H9 (cell line): ENCODE results near the gene CCS. TPM values are rescaled to one million over a fixed set of nuclear protein-coding genes. Genes with fewer than 3 reads are reported as not detected.

ENCODE experiments used
- DNase-seq: peaks from one replicate; pipeline ENCODE4 v3.0.0-alpha.2; 2017
- H2AFZ ChIP-seq: one replicate; pipeline ENCODE4 v1.6.1; 2013; ENCODE audit warnings: mild to moderate bottlenecking, low read length, control low read depth, moderate library complexity
- H2AK5ac ChIP-seq: 2 replicates; pipeline ENCODE4 v1.6.1; 2013; ENCODE audit warnings: low read length, control low read depth, mixed read lengths; ENCODE audit not compliant: insufficient read length
- H2BK120ac ChIP-seq: one replicate; pipeline ENCODE4 v1.6.1; 2013; ENCODE audit warnings: low read depth, mild to moderate bottlenecking, low read length, control low read depth, inconsistent platforms; ENCODE audit not compliant: poor library complexity, severe bottlenecking
- H2BK12ac ChIP-seq: 2 replicates; pipeline ENCODE4 v1.6.1; 2013; ENCODE audit warnings: low read length, control low read depth, mixed read lengths, low read depth; ENCODE audit not compliant: insufficient read length
- H2BK15ac ChIP-seq: 2 replicates; pipeline ENCODE4 v1.6.1; 2013; ENCODE audit warnings: low read depth, low read length, control low read depth
- H2BK20ac ChIP-seq: one replicate; pipeline ENCODE4 v1.6.1; 2013; ENCODE audit warnings: low read depth, mild to moderate bottlenecking, low read length, control low read depth, inconsistent platforms; ENCODE audit not compliant: poor library complexity, severe bottlenecking
- H2BK5ac ChIP-seq: 2 replicates; pipeline ENCODE4 v1.6.1; 2013; ENCODE audit warnings: low read length, control low read depth, mixed read lengths; ENCODE audit not compliant: insufficient read length
- H3K14ac ChIP-seq: 2 replicates; pipeline ENCODE4 v1.6.1; 2013; ENCODE audit warnings: low read length, control low read depth; ENCODE audit not compliant: insufficient read depth
- H3K18ac ChIP-seq: 2 replicates; pipeline ENCODE4 v1.6.1; 2013; ENCODE audit warnings: low read depth, mild to moderate bottlenecking, mixed read lengths, low read length, control low read depth; ENCODE audit not compliant: insufficient read length
- H3K23ac ChIP-seq: 2 replicates; pipeline ENCODE4 v1.6.1; 2013; ENCODE audit warnings: low read length, control low read depth, mixed read lengths, low read depth; ENCODE audit not compliant: insufficient read length
- H3K23me2 ChIP-seq: 2 replicates; pipeline ENCODE4 v1.6.1; 2013; ENCODE audit warnings: low read depth, mild to moderate bottlenecking, mixed read lengths, low read length, control low read depth; ENCODE audit not compliant: insufficient read length, poor library complexity, severe bottlenecking
- H3K27ac ChIP-seq: 2 replicates; pipeline ENCODE4 v1.5.1; 2013; ENCODE audit warnings: low read length, control low read depth, mixed read lengths, low read depth; ENCODE audit not compliant: insufficient read length
- H3K27me3 ChIP-seq: 2 replicates; pipeline ENCODE4 v1.6.1; 2013; ENCODE audit warnings: low read length, control low read depth, inconsistent platforms; ENCODE audit not compliant: insufficient read depth
- H3K4ac ChIP-seq: 2 replicates; pipeline ENCODE4 v1.6.1; 2013; ENCODE audit warnings: low read depth, mild to moderate bottlenecking, control low read depth, inconsistent platforms, low read length, moderate library complexity
- H3K4me1 ChIP-seq: 2 replicates; pipeline ENCODE4 v1.6.1; 2013; ENCODE audit warnings: low read length, control low read depth, inconsistent platforms; ENCODE audit not compliant: insufficient read depth
- H3K4me2 ChIP-seq: 2 replicates; pipeline ENCODE4 v1.6.1; 2013; ENCODE audit warnings: low read length, control low read depth, mixed read lengths; ENCODE audit not compliant: insufficient read length, insufficient read depth
- H3K56ac ChIP-seq: 2 replicates; pipeline ENCODE4 v1.6.1; 2013; ENCODE audit warnings: low read depth, mild to moderate bottlenecking, mixed read lengths, low read length, control low read depth; ENCODE audit not compliant: insufficient read length
- H3K79me1 ChIP-seq: 2 replicates; pipeline ENCODE4 v1.6.1; 2013; ENCODE audit warnings: low read depth, mild to moderate bottlenecking, moderate library complexity, low read length, control low read depth, inconsistent platforms; ENCODE audit not compliant: insufficient read depth, poor library complexity, severe bottlenecking
- H3K79me2 ChIP-seq: 2 replicates; pipeline ENCODE4 v1.6.1; 2013; ENCODE audit warnings: low read length, control low read depth, inconsistent platforms; ENCODE audit not compliant: insufficient read depth
- H3K9ac ChIP-seq: 2 replicates; pipeline ENCODE4 v1.6.1; 2013; ENCODE audit warnings: low read length, control low read depth, mixed read lengths; ENCODE audit not compliant: insufficient read length; ENCODE audit errors: extremely low read depth
- H3K9me3 ChIP-seq: one replicate; pipeline ENCODE4 v1.6.1; 2013; ENCODE audit warnings: low read depth, low read length, inconsistent platforms; ENCODE audit not compliant: control insufficient read depth
- H3T11ph ChIP-seq: one replicate; pipeline ENCODE4 v1.6.1; 2013; ENCODE audit warnings: mild to moderate bottlenecking, low read length, control low read depth, inconsistent platforms
- H4K20me1 ChIP-seq: one replicate; pipeline ENCODE4 v1.6.1; 2013; ENCODE audit not compliant: control insufficient read depth, insufficient read length, insufficient read depth
- H4K5ac ChIP-seq: 2 replicates; pipeline ENCODE4 v1.6.1; 2013; ENCODE audit warnings: low read depth, mild to moderate bottlenecking, mixed read lengths, low read length, control low read depth; ENCODE audit not compliant: insufficient read length
- H4K8ac ChIP-seq: replicated peaks from 2 replicates; pipeline ENCODE4 v1.6.1; 2013; ENCODE audit warnings: low read length, control low read depth, mixed read lengths, low read depth; ENCODE audit not compliant: insufficient read length
- H4K91ac ChIP-seq: 2 replicates; pipeline ENCODE4 v1.6.1; 2013; ENCODE audit warnings: low read depth, mild to moderate bottlenecking, moderate library complexity, mixed read lengths, low read length, control low read depth; ENCODE audit not compliant: insufficient read length
- H3K27ac Mint-ChIP-seq, 3 experiments: 2 replicates in 2 of 3; 3 replicates in 1 of 3; pipeline ENCODE4 v1.8.0; 2020 to 2021; ENCODE audit warnings: mixed read lengths in 3 of 3, mild to moderate bottlenecking in 1 of 3, moderate library complexity in 1 of 3
- H3K27me3 Mint-ChIP-seq: 2 replicates; pipeline ENCODE4 v1.8.0; 2021; ENCODE audit warnings: low read depth, mild to moderate bottlenecking, moderate library complexity, mixed read lengths
- H3K36me3 Mint-ChIP-seq, 3 experiments: 2 replicates in 2 of 3; 3 replicates in 1 of 3; pipeline ENCODE4 v1.8.0; 2020 to 2021; ENCODE audit warnings: low read depth in 3 of 3, mixed read lengths in 3 of 3; ENCODE audit not compliant: insufficient read depth in 1 of 3
- H3K4me1 Mint-ChIP-seq, 2 experiments: 2 replicates each; pipeline ENCODE4 v1.8.0; 2020; ENCODE audit warnings: mixed read lengths in 2 of 2
- H3K4me3 Mint-ChIP-seq, 2 experiments: 2 replicates in 1 of 2; 3 replicates in 1 of 2; pipeline ENCODE4 v1.8.0; 2020 to 2021; ENCODE audit warnings: mild to moderate bottlenecking in 2 of 2, mixed read lengths in 2 of 2, moderate library complexity in 1 of 2
- H3K9me3 Mint-ChIP-seq, 2 experiments: 2 replicates in 1 of 2; 3 replicates in 1 of 2; pipeline ENCODE4 v1.8.0; 2020; ENCODE audit warnings: mild to moderate bottlenecking in 2 of 2, mixed read lengths in 2 of 2, moderate library complexity in 1 of 2
- CTCF ChIP-seq: fragments of 200-600 bp; sonication (generic); conservative IDR thresholded peaks from 3 replicates; pipeline ENCODE4 v1.8.0; 2021; ENCODE audit warnings: antibody characterized with exemption, mild to moderate bottlenecking
- WGBS: extraction: QIAGEN DNeasy Blood & Tissue Kit; methylation state at CpG from one replicate; pipeline ENCODE4 v1.1.7; 2013; ENCODE audit warnings: missing lambda C conversion rate, low lambda C conversion rate, mixed read lengths; ENCODE audit not compliant: insufficient read length; ENCODE audit errors: extremely low coverage; 5-methylcytosine and 5-hydroxymethylcytosine counted together
- total RNA-seq: library from RNA; stranded (reverse); gene quantifications from 2 replicates; pipeline ENCODE4 v1.2.1, GENCODE V29; 2021

The CCS gene
- total RNA-seq, 1 experiment from 2014 or later, result 61.1 TPM

DNA sequence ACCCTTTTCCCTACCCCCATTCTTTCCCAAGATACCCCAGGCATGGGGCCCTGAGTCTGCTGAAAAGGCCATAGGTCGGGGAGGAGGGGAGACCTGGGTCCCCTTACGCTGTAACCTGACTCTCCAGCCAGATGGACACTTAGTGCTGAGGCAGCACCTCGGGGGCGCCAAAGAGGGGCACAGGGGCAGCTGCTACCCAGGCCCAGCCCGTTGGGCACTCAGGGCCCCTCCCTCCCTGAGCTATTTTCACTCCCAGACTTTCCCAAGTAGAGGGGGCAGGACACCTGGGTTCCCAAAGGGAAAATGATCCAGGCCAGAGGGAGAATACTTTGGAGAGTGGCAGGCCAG, 45.3 kb upstream of the CCS start:
- H3K9me3 ChIP-seq, result no peaks in the 10 kb centered on the region
- peak; percentile 63 for DNase-seq
- H3K79me2 ChIP-seq, result no peaks in the 10 kb centered on the region
- H3K4me2 ChIP-seq, result peak overlapping the region; percentile 57
- no peak overlapping the region for H3K14ac ChIP-seq
- H4K20me1 ChIP-seq, result no peaks in the 10 kb centered on the region
- no peaks in the 10 kb centered on the region for H3K23me2 ChIP-seq
- H2BK5ac ChIP-seq, result no peak overlapping the region
- H3K9ac ChIP-seq, result no peak overlapping the region
- no peak overlapping the region for H4K91ac ChIP-seq
- no peaks in the 10 kb centered on the region for H3K79me1 ChIP-seq
- TF ChIP-seq CTCF, result no peak
- H4K8ac ChIP-seq, result no peak overlapping the region
- H3K27me3 Mint-ChIP-seq, result no peaks in the 10 kb centered on the region; the same call in 1 of the 2 replicates
- H3T11ph ChIP-seq, result no peak overlapping the region
- no peak overlapping the region for H3K18ac ChIP-seq
- no peak overlapping the region for H2BK12ac ChIP-seq
- no peak overlapping the region for H2BK20ac ChIP-seq
- H3K4me1 ChIP-seq, result no peaks in the 10 kb centered on the region
- no peaks in the 10 kb centered on the region for H3K27me3 ChIP-seq
- H2BK15ac ChIP-seq, result no peak overlapping the region
- H2AFZ ChIP-seq, result no peak overlapping the region
- peak overlapping the region in 1 of 3 experiments; percentile 40; a peak in 1 of 7 replicates for H3K27ac Mint-ChIP-seq
- no peak overlapping the region for H2BK120ac ChIP-seq
- H3K56ac ChIP-seq, result no peak overlapping the region
- peaks cover 37 to 38% of the 10 kb centered on the region in 2 experiments for H3K4me1 Mint-ChIP-seq
- peak overlapping the region; percentile 82 to 85 for H3K4me3 Mint-ChIP-seq
- no peak overlapping the region for H4K5ac ChIP-seq
- no peak overlapping the region for H3K27ac ChIP-seq
- no peak overlapping the region for H2AK5ac ChIP-seq
- no CpG with 5 or more reads among the region's 5 CpGs for WGBS
- peaks cover 0 to 28% (median 20%) of the 10 kb centered on the region in 3 experiments; a peak in 5 of 7 replicates for H3K36me3 Mint-ChIP-seq
- no peaks in the 10 kb centered on the region; a peak in 1 of 5 replicates for H3K9me3 Mint-ChIP-seq
- no peak overlapping the region for H3K4ac ChIP-seq
- no peak overlapping the region for H3K23ac ChIP-seq
